ENCODE results near the gene ACYP2.
"Not testable (repeated sequence)": the region's sequence is repeated elsewhere in the genome, so short reads cannot be mapped to it uniquely, and the experiment has no call there.

The ACYP2 gene

DNA sequence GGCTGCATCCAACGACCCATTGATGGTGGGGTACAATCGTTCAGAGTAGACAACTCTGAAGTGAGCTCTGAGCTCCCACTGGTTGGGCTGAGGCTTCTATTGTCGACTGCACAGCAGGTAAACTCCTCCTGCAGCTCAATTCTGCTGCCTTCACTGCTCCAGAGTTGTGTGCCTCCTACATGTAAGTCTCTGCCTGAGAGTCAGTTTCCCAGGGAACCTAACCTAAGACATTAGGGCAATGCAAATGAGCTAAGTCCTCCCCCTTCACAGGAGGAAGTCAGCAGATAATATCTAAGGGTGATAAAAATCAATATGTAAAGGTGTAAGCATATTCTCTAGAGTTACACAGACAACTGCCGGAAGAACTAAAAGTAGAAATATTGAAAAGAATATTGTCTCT lies 22.5 kb upstream of the ACYP2 start:
- DNase-seq (ENCODE audit: low spot score), result no peak
- in situ Hi-C loops (cut with MboI; ENCODE audit: low sequenced_read_pairs, unreplicated experiment), result no loop called here
- no peak for TF ChIP-seq CTCF (IDR thresholded peaks at IDR 0.05; ENCODE audit: borderline replicate concordance, control extremely low read depth, extremely low read depth, insufficient read depth, missing control alignments)

DNA sequence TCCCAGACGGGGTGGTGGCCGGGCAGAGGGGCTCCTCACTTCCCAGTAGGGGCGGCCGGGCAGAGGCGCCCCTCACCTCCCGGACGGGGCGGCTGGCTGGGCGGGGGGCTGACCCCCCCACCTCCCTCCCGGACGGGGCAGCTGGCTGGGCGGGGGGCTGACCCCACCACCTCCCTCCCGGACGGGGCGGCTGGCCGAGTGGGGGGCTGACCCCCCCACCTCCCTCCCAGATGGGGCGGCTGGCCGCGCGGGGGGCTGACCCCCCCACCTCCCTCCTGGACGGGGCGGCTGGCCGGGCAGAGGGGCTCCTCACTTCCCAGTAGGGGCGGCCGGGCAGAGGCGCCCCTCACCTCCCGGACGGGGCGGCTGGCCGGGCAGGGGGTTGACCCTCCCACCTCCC lies 20.0 kb upstream of the ACYP2 start:
- DNase-seq (ENCODE audit: low spot score); in situ Hi-C loops (cut with MboI; ENCODE audit: low sequenced_read_pairs, unreplicated experiment): not testable (repeated sequence)

GRCh38 chr2:54096141-54096540 lies 19.3 kb upstream of the ACYP2 start:
- DNase-seq (ENCODE audit: low spot score); in situ Hi-C loops (cut with MboI; ENCODE audit: low sequenced_read_pairs, unreplicated experiment): not testable (repeated sequence)

DNA sequence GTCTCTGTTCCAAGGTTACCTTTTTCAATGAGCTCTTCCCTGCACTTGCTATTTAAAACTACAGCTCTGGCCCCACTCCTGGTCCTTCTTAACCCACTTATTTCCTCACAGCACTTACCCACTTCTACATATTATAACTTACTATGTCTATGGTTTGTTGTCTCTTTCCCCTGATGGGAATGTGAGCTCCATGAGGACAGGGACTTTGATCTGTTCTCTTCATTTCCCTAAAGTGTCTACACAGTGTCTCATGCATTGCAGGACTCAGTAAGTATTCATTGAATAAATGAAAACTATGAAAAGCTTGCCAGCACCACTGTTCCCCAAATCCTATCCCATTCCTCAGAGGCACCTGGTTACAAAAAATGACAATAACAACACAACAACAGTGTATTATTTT lies 18.3 kb upstream of the ACYP2 start:
- no peak for DNase-seq (ENCODE audit: low spot score)
- in situ Hi-C loops (cut with MboI; ENCODE audit: low sequenced_read_pairs, unreplicated experiment), result no loop called here
- no peak for TF ChIP-seq CTCF (IDR thresholded peaks at IDR 0.05; ENCODE audit: borderline replicate concordance, control extremely low read depth, extremely low read depth, insufficient read depth, missing control alignments)

- no peak for DNase-seq (ENCODE audit: low spot score)
- TF ChIP-seq CTCF (IDR thresholded peaks at IDR 0.05; ENCODE audit: borderline replicate concordance, control extremely low read depth, extremely low read depth, insufficient read depth, missing control alignments), result no peak
- in situ Hi-C loops (cut with MboI; ENCODE audit: low sequenced_read_pairs, unreplicated experiment), result no loop called here
These were observed 16.0 kb upstream of the ACYP2 start for GRCh38 chr2:54099370-54099769.

DNA sequence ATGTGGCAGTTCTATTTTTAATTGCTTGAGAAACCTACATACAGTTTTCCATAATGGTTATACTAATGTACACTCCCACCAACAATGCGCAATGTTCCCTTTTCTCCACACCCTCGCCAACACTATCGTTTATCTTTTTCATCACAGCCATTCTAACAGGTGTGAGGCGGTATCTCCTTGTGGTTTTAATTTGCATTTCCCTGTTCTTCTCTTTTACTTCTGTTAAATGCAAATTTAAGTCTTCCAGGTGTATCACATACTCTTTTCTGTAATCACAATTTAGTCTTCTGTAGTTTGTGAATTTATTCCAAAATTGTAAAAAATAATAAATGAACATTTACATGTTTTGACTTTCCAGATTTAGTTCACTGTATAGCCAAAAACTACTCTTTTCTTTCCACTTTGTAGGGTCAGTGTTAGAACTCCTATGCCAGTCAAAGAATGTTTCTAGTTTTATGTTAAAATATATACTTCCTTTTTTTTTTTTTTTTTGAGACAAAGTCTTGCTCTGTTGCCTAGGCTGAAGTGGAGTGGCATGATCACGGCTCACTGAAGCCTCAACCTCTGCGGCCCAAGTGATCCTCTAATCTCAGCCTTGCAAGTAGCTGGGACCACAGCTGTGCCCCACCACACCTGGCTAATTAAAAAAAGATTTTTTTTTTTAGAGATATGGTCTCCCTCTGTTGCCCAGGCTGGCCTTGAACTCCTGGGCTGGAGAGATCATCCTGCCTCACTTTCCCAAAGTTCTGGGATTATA lies 15.4 kb upstream of the ACYP2 start:
- in situ Hi-C loops (cut with MboI; ENCODE audit: low sequenced_read_pairs, unreplicated experiment), result loop anchor here (25.0 kb wide), 1 partner anchor 612 kb away; the partner anchor contains the start of gene EML6
- DNase-seq (ENCODE audit: low spot score), result no peak
- TF ChIP-seq CTCF (IDR thresholded peaks at IDR 0.05; ENCODE audit: borderline replicate concordance, control extremely low read depth, extremely low read depth, insufficient read depth, missing control alignments), result no peak

GRCh38 chr2:54100772-54101171 lies 14.6 kb upstream of the ACYP2 start:
- in situ Hi-C loops (cut with MboI; ENCODE audit: low sequenced_read_pairs, unreplicated experiment), result loop anchor here (25.0 kb wide), 1 partner anchor 612 kb away; the partner anchor contains the start of gene EML6

More at GRCh38 chr2:54100772-54101171, 14.6 kb upstream of the ACYP2 start:
- no peak for DNase-seq (ENCODE audit: low spot score)
- TF ChIP-seq CTCF (IDR thresholded peaks at IDR 0.05; ENCODE audit: borderline replicate concordance, control extremely low read depth, extremely low read depth, insufficient read depth, missing control alignments), result no peak

Measured in GM13976 (cell line).